GM21423 (cell line): ENCODE results near the gene CRYAA.

Source experiments
- ATAC-seq: cut with Tn5 transposase; IDR thresholded peaks from one replicate; pipeline ENCODE4 v1.9.1; 2021; ENCODE audit warnings: mild to moderate bottlenecking, moderate library complexity; ENCODE audit not compliant: unreplicated experiment

The CRYAA gene

DNA sequence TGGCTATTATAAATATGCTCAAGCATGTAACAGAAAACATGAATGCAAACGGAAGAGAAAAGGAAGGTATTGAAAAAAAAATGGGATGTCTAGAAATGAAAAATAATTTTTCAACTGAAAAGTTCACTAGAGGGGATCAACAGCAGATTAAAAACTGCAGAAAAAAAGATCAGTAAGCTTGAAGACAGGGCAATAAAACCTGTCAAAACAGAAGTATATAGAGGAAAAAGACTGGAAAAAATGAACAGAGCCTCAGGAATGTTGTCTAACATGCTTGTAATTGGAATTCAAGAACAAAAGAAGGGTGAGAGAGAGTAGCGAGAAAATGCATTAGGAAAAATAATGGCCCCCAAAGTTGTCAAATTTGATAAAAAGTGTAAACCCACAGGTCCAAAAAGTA, 29.6 kb downstream of the CRYAA start:
- no peak for ATAC-seq

DNA sequence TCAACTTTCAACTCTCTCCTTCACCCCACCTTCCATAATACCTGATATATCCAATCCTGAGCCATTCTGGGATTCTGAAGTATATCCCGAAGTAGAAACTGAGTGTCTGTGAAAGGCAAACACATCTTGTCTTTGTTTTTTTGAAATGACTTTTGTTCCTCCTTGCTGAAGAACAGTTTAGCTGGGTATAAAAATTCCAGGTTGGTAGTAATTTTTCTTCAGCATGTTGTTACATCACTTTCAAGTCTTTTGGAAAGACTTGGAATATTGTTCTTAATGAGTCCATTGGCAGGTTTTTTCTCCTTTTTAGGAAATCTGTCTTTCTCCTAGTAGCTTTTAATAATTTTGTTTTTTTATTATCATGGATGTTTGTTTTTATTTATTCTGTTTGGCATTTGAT, 32.7 kb downstream of the CRYAA start:
- no peak for ATAC-seq

DNA sequence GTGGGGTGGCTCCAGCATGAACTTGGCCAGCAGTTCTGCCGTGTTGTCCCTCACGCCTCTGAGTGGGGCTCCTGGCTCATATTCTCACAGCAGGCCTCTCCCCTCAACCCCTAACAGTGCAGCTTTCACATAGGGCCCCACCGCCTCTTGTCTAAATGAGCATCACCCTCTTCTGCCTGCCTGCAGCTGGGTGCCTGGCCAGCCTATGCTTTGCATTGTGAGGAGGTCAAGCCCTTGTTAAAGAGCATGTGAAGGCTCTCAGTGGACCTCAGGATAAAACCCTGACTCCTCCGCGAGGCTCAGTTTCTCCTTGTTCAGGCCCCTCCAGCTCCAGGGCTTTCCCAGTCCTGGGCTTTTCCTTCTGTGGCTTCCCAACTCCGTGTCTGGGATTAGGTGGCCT, 34.8 kb downstream of the CRYAA start:
- ATAC-seq: no peak

DNA sequence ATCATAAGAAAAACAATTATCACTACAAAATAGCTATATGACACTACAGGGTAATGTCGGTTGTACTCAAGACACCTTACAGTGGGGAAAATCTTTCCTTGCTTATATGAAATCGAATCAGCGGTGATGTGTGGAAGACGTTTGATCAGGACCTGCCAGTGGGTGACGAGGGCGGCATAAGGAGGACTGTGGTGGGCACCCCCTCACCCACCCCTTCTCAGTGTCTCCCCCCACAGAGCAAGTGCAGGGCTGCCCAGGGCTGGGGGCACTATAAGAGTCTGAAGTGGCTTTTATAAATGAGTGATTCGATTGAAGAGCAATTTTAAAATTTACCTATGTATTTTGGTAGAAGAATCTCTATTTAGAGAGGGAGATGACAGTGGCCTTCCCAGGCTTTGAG, 35.8 kb downstream of the CRYAA start:
- no peak for ATAC-seq

GRCh38 chr21:43206231-43207042, 37.6 kb downstream of the CRYAA start:
- no peak for ATAC-seq

- no peak for ATAC-seq
These were observed 38.2 kb downstream of the CRYAA start for GRCh38 chr21:43207043-43207315.

- ATAC-seq: no peak
These were observed 39.1 kb downstream of the CRYAA start for GRCh38 chr21:43207868-43208267.

DNA sequence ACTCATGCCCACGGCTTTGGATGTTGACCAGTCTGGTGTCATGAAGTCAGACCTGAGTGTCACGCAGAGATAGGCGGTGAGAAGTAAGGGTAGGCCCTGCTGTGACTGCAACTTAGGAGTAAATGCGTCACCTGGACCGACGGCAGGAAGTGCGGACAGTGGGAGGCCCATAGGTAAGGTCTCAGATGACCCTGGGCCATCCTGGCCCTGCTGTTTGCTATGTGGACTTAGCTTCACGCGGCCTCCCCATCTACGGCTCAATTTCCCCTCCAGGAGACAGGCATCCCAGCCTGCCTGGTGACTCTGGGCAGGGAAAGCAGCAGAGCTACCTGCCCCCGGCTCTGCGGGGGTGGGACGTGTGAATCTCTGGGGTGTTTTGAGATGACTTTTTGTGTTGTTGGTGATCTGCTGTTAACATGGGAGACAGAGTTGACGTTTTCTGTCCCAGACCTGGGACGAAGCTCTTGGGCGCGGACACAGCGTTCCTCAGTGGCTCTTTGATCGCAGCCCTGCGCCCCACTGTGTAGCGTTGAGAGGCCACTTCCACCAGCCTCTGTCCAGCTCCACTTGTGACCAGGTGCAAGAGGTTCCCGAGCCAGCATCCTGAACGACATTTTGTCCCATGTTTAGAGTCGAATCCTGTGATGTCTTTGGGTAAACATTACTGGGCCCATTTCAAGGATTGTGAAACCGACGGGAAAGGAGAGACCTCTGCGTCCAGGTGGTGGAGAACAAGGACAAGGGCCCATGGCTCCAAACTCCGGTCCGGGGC, 39.9 kb downstream of the CRYAA start:
- ATAC-seq: no peak

DNA sequence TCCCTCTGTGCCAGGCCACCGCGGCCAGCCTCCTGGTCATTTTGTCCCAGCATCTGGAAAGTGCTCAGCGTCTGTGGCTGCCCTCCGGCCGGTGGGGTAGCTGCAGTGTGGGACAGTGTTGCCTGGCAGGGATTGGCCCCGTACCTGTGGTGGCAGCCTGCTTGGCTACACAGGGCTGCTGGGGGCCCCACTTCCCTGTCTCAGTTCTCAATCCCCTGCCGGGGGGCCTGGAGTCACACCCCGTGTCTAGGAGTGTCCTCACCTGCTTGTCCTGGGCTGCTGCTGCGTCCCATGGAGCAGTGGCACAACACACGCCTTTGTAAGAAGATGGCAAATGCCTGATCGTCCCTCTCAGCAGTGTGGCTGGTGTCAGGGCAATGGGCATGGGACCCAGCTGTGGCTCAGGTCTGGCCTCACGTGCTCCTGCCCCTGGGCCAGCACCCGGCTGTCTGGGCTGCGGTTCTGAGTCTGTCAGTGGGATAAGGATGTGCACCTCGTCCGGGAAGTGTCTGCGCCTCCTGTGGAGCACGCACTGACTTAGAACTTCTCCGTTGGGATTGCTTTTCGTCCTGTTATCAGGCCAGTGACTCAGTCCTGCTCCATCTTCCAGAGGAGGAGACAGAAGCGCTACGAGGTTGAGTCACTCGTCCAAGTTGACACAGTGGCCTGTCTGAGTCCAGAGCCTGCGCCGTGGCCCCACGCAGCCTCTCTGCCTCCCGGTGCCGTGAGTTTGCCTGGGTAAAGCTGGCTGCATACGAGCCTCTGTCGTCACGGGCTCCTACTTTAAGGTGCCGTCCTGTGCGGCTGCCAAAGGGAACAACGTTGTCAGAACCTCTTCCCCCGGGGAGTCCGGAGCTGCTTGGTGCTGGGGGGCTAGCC, 41.0 kb downstream of the CRYAA start:
- ATAC-seq: no peak

DNA sequence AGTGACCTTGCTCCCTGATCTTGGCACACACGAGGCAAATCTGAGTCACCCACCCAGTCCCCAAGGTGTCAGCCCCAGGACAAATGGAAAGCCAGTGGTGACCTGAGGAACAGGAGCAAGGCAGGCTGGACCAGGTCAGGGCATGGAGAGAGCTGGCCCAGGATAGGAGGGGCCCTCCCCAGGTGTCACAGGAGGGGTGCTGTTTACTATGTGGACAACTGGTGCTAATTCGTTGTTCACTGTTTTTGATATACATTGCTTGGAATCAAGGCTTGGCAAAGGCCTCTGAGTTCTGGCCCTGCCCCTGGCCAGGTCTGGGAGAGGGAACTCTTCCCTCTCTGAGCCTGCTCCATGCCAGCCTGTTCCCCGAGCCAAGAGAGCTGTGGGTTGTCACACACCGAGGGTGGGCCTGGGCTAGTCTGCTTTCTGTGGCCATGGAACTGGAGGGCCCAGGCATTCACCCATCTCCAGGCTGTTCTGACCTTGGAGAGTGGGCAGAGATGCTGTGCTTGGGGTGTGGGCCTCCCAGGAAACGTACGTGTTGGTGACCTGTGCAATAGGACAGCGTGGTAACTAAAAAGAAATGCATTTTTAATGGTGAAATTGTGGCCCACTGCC, 41.8 kb downstream of the CRYAA start:
- ATAC-seq: no peak

DNA sequence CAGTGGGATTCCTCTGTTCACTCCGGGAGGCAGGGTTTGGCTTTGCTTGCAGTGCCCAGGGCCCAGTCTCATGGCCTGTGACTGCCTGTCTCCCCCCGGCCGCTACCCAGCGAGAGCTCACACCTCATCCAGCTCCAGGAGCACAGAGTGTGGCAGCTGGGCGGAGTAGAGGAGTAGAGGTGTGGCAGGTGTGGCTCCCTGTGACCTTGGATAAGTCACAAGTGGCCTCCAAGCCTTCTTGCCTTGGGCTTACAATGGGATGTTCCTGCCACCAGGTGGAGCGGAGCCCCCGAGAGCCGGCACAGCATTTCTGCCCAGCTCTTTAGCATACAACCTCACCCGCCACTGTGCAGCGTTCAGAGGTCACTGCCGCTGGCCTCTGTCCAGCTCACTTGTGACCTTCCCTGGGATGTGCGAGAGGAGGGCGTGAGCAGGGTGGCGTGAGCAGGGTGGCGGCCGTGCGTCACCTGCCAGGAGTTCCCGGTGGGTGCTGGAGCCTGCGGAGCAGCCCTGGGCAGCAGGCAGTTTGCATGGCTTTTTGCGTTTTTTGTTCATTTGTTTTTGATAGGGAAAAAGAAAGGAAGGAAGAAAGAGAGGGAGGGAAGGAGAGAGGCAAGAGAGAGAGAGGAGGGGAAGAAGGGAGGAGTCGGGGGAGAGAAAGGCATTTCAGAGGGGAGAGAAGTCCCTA, 42.4 kb downstream of the CRYAA start:
- no peak for ATAC-seq

GRCh38 chr21:43211760-43212115, 42.9 kb downstream of the CRYAA start:
- ATAC-seq: no peak
